Spleen (tissue), 11 donors: Measurements from ENCODE around the gene KCNG1. TPM values are rescaled to one million over a fixed set of nuclear protein-coding genes. Genes with fewer than 3 reads are reported as not detected.

Source experiments
- DNase-seq: peaks from one replicate; pipeline ENCODE4 v3.0.0-alpha.2; 2020
- H3K27ac ChIP-seq, 8 donors: fragments of 200-600 bp; sonication (generic) in 7 of 8; 1 replicate in 4 of 8; 2 replicates in 4 of 8; pipeline versions ENCODE4 v1.5.0 to v1.8.0; 2016 to 2021; ENCODE audit warnings: inconsistent platforms in 4 of 8, mild to moderate bottlenecking in 4 of 8, moderate library complexity in 1 of 8
- H3K27me3 ChIP-seq, 7 donors: fragments of 200-600 bp; sonication (generic) in 6 of 7; replicated peaks in 1 of 7; 1 replicate in 4 of 7; 2 replicates in 3 of 7; pipeline versions ENCODE4 v1.5.0 to v1.8.0; 2016 to 2021; ENCODE audit warnings: inconsistent platforms in 3 of 7, mild to moderate bottlenecking in 1 of 7
- H3K36me3 ChIP-seq, 6 donors: fragments of 200-600 bp; sonication (generic) in 5 of 6; 1 replicate in 4 of 6; 2 replicates in 2 of 6; pipeline versions ENCODE4 v1.5.0 to v1.8.0; 2016 to 2021; ENCODE audit warnings: inconsistent platforms in 2 of 6
- H3K4me1 ChIP-seq, 6 donors: fragments of 200-600 bp; sonication (generic) in 5 of 6; 1 replicate in 3 of 6; 2 replicates in 3 of 6; pipeline versions ENCODE4 v1.5.0 to v1.8.0; 2016 to 2021; ENCODE audit warnings: inconsistent platforms in 3 of 6
- H3K4me3 ChIP-seq, 8 donors: fragments of 200-600 bp; sonication (generic) in 7 of 8; 1 replicate in 4 of 8; 2 replicates in 4 of 8; pipeline versions ENCODE4 v1.5.0 to v1.8.0; 2016 to 2021; ENCODE audit warnings: inconsistent platforms in 4 of 8, mild to moderate bottlenecking in 4 of 8, moderate library complexity in 2 of 8
- H3K9me3 ChIP-seq, 8 donors: fragments of 200-600 bp; sonication (generic) in 7 of 8; 1 replicate in 4 of 8; 2 replicates in 4 of 8; pipeline versions ENCODE4 v1.5.0 to v1.8.0; 2016 to 2021; ENCODE audit warnings: inconsistent platforms in 4 of 8
- CTCF ChIP-seq, 11 experiments: fragments of 200-600 bp in 7 of 11; fragments of 450-650 bp in 4 of 11; sonication (generic) in 4 of 11; IDR thresholded peaks in 8 of 11; conservative IDR thresholded peaks in 3 of 11; 1 replicate in 7 of 11; 2 replicates in 4 of 11; pipeline versions ENCODE4 v1.4.0 to v1.8.0; 2016 to 2021; ENCODE audit warnings: antibody characterized with exemption in 11 of 11, inconsistent platforms in 4 of 11, mild to moderate bottlenecking in 1 of 11
- POLR2A ChIP-seq, 3 donors: fragments of 450-650 bp; IDR thresholded peaks; one replicate each; pipeline ENCODE4 v1.5.1; 2017; ENCODE audit warnings: antibody characterized with exemption in 3 of 3, mild to moderate bottlenecking in 1 of 3
- POLR2AphosphoS5 ChIP-seq, 3 donors: sonication (generic); formaldehyde crosslinking; IDR thresholded peaks; one replicate each; pipeline ENCODE4 v1.5.1; 2017; ENCODE audit warnings: antibody characterized with exemption in 3 of 3
- WGBS, 5 donors: extraction: QIAGEN DNeasy Blood & Tissue Kit in 3 of 5; methylation state at CpG; one replicate each; pipeline versions ENCODE4 v1.1.5 to v1.1.7; 2013 to 2018; 5-methylcytosine and 5-hydroxymethylcytosine counted together
- intact Hi-C: fragments of 100-400 bp; cut with DNase I; formaldehyde crosslinking; loops from one replicate; pipeline ENCODE4 v1.15.0; 2023; ENCODE audit warnings: low total_unique reads
- polyA plus RNA-seq, 3 donors: library from polyadenylated mRNA; stranded (reverse); fragments of 200-250 nt; gene quantifications; one replicate each; pipeline ENCODE4 v1.2.1, GENCODE V29; 2013
- total RNA-seq, 7 donors: library from RNA; depleted of rRNA in 3 of 7; stranded (reverse); fragments of >200 nt in 3 of 7; fragmentation: NEBNext Ultra II Directional in 4 of 7; extraction: Animal tissue kit (Norgen Biotek cat#: 25700) in 4 of 7; gene quantifications; one replicate each; pipeline versions ENCODE4 v1.1.0 to v1.2.1, GENCODE V29; 2016 to 2021
- donor health status: healthy with polysubstance abuse.
- donor health status: DM: no; HTN: no; CAD: no; lungs with moderate emphysema.
- donor health status: DM: no; HTN: no; CAD: no.
- donor health status: Bipolar disorder and iron deficiency.
- donor health status: healthy.
- donor health status: DM: no; HTN: no; CAD: no.
- donor health status: DM: yes; HTN: yes; CAD: no.

KCNG1 gene
- total and polyA plus RNA-seq, 10 donors = 0.35 to 5.0 (median 3.2) TPM

GRCh38 chr20:50967586-50967985, 55.3 kb downstream of the KCNG1 start:
- Histone ChIP-seq H3K36me3 (peaks cover 0 to 2% (median 0%) of the 10 kb centered on the region in 6 donors), H3K4me1 (peaks cover 0 to 4% (median 0%) of the 10 kb centered on the region in 6 donors), H3K27me3 (no peaks in the 10 kb centered on the region), H3K4me3 (no peak overlapping the region), H3K9me3 (no peaks in the 10 kb centered on the region), H3K27ac (no peak overlapping the region)
- TF ChIP-seq POLR2A (IDR thresholded peaks at IDR 0.05) (no peak), CTCF (IDR thresholded peaks at IDR 0.05 in 8 of 11, conservative IDR thresholded peaks at IDR 0.05 in 3 of 11) (no peak), POLR2AphosphoS5 (IDR thresholded peaks at IDR 0.05) (no peak)
- intact Hi-C loops = no loop called here
- 45 to 58% (median 53%) methylated on average over 7 of the region's 7 CpGs for WGBS, 5 donors
- no peak for DNase-seq

- TF ChIP-seq CTCF (IDR thresholded peaks at IDR 0.05 in 8 of 11, conservative IDR thresholded peaks at IDR 0.05 in 3 of 11) (no peak), POLR2AphosphoS5 (IDR thresholded peaks at IDR 0.05) (no peak), POLR2A (IDR thresholded peaks at IDR 0.05) (no peak)
- intact Hi-C loops = no loop called here
- Histone ChIP-seq H3K4me3 (peak overlapping the region; percentile 85 to 100 (median 98)), H3K4me1 (peaks cover 43 to 72% (median 58%) of the 10 kb centered on the region in 6 donors), H3K9me3 (no peaks in the 10 kb centered on the region), H3K36me3 (peaks cover 0 to 34% (median 3%) of the 10 kb centered on the region in 6 donors), H3K27me3 (no peaks in the 10 kb centered on the region), H3K27ac (peak overlapping the region in 6 of 8 donors; percentile 87 to 95 (median 94))
- peak; percentile 84 for DNase-seq
- 61 to 66% (median 64%) methylated on average over 22 to 25 of the region's 25 CpGs for WGBS, 5 donors
Measured at GRCh38 chr20:50959543-50960126, 63.3 kb downstream of the KCNG1 start.

- intact Hi-C loops = no loop called here
- peaks cover 45 to 80% (median 62%) of the 10 kb centered on the region in 6 donors for H3K4me1 ChIP-seq
- H3K36me3 ChIP-seq = peaks cover 0 to 41% (median 10%) of the 10 kb centered on the region in 6 donors
- DNase-seq = peak; percentile 92
- peak within 1 kb of the TSS; percentile 87 to 98 (median 94) for H3K27ac ChIP-seq
- H3K4me3 ChIP-seq = peak within 1 kb of the TSS; percentile 85 to 100 (median 98)
- no peaks in the 10 kb centered on the region for H3K9me3 ChIP-seq
- WGBS, 5 donors = 1 to 5% (median 2%) methylated on average over 36 to 67 of the region's 67 CpGs
- TF ChIP-seq POLR2AphosphoS5 (IDR thresholded peaks at IDR 0.05) (peak in 2 of 3 donors; percentile 67 to 74), POLR2A (IDR thresholded peaks at IDR 0.05) (no peak), CTCF (IDR thresholded peaks at IDR 0.05 in 8 of 11, conservative IDR thresholded peaks at IDR 0.05 in 3 of 11) (peak in 2 of 11 experiments; percentile 4 to 23)
- no peaks in the 10 kb centered on the region for H3K27me3 ChIP-seq
Measured at GRCh38 chr20:50958615-50959542, 64.0 kb downstream of the KCNG1 start, which contains the start of gene MOCS3. Gene MOCS3 (plus strand): TSS chr20:50958818. CDS start chr20:50958843, 25 bp downstream.
